ENCODE results near the gene NPC2. TPM values are rescaled to one million over a fixed set of nuclear protein-coding genes. Genes with fewer than 3 reads are reported as not detected.

The NPC2 gene
- total and polyA plus RNA-seq, 4 donors, result 76.8 to 174 (median 86.7) TPM

DNA sequence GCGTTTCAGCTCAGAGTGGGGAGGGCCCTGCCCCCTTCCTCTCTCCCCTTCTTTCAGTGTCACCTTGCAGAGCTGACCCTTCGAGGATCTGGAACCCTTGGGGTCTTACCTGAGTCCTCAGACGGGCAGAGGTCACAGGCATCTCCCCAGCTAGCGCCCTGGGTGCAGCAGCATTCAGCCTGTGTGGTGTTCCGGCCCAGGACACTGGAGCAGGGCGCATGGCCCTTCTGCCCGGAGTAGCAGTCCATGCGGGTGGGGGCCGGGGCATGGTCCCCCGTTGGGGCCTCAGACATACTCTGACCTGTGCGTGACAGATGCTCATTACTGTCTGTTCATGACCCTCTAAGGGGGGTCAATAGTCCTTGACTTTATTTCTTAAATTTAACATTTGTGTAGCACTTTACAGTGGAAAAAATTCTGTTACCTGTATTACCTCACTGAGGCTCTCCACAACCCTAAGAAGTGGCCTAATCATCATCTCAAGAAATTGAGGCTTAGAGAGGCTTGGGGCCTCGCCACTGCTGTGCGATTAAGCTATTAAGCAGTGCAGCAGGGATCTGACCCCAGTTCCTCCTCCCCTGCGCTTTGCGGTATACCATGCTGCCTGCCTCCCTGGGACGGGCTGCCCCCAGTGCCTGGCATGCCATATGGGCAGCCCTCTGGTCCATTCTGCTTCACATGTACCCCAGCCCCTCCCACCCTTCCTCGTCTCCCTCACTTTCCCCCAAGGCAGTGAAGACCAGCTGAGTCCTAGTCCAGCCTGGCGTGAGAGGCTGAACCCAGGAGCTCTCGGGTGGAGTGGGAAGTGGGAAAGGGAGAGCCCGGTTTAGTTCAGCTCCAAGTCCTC, 12.0 kb upstream of the NPC2 start:
- DNase-seq (ENCODE audit: low read depth in 4 of 6, low spot score in 6 of 6), result no peak
- 87% methylated on average over 14 of the region's 20 CpGs for WGBS (ENCODE audit: insufficient coverage)

DNA sequence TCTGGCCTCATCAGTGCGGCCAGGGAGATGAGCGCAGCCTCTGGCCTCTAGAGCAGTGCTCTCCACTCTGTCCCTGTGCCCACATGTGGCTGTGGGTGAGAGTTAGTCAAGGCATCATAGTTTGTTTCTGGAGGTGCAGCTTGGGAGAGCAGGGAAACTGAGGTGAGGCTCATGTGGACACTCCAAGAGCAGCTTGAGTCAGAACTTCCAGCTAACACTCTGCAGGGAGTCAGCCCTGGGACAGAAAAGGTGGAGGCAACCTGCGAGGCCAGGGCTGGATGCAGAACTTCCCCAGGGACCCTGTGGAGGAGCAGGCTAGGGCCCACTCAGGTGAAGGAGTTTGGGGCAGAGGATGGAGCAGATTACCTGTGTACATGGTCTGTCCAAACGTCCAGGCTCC, 11.3 kb upstream of the NPC2 start:
- Histone ChIP-seq H3K36me3 (ENCODE audit: control insufficient read depth, insufficient read depth, low read length) (peaks cover 2% of the 10 kb centered on the region), H3K27me3 (ENCODE audit: control insufficient read depth, insufficient read depth, low read length) (no peaks in the 10 kb centered on the region)
- WGBS (ENCODE audit: insufficient coverage), result 94% methylated on average over 3 of the region's 4 CpGs

More for the DNA sequence above, 12.0 kb upstream of the NPC2 start:
- peaks cover 41% of the 10 kb centered on the region for H3K4me1 ChIP-seq (ENCODE audit: control insufficient read depth, insufficient read depth, low read length)
- no peaks in the 10 kb centered on the region for H3K27me3 ChIP-seq (ENCODE audit: control insufficient read depth, insufficient read depth, low read length)
- peaks cover 2% of the 10 kb centered on the region for H3K36me3 ChIP-seq (ENCODE audit: control insufficient read depth, insufficient read depth, low read length)
- no peak overlapping the region for H3K4me3 ChIP-seq (ENCODE audit: low read depth, low read length)
- H3K9me3 ChIP-seq (ENCODE audit: control insufficient read depth, insufficient read depth, low read length), result no peaks in the 10 kb centered on the region
- H3K27ac ChIP-seq (ENCODE audit: low read depth, low read length), result no peak overlapping the region

GRCh38 chr14:74503938-74504335, 10.8 kb upstream of the NPC2 start:
- Histone ChIP-seq H3K4me1 (ENCODE audit: control insufficient read depth, insufficient read depth, low read length) (peaks cover 35% of the 10 kb centered on the region), H3K27me3 (ENCODE audit: control insufficient read depth, insufficient read depth, low read length) (no peaks in the 10 kb centered on the region), H3K9me3 (ENCODE audit: control insufficient read depth, insufficient read depth, low read length) (no peaks in the 10 kb centered on the region), H3K4me3 (ENCODE audit: low read depth, low read length) (no peak overlapping the region), H3K36me3 (ENCODE audit: control insufficient read depth, insufficient read depth, low read length) (peaks cover 2% of the 10 kb centered on the region), H3K27ac (ENCODE audit: low read depth, low read length) (no peak overlapping the region)
- DNase-seq (ENCODE audit: low read depth in 4 of 6, low spot score in 6 of 6), result no peak
- WGBS (ENCODE audit: insufficient coverage), result 93% methylated on average over 8 of the region's 12 CpGs

More for the DNA sequence above, 11.3 kb upstream of the NPC2 start:
- Histone ChIP-seq H3K27ac (ENCODE audit: low read depth, low read length) (no peak overlapping the region), H3K9me3 (ENCODE audit: control insufficient read depth, insufficient read depth, low read length) (no peaks in the 10 kb centered on the region), H3K4me1 (ENCODE audit: control insufficient read depth, insufficient read depth, low read length) (peaks cover 35% of the 10 kb centered on the region), H3K4me3 (ENCODE audit: low read depth, low read length) (no peak overlapping the region)
- no peak for DNase-seq (ENCODE audit: low read depth in 4 of 6, low spot score in 6 of 6)

- Histone ChIP-seq H3K27ac (ENCODE audit: low read depth, low read length) (no peak overlapping the region), H3K4me1 (ENCODE audit: control insufficient read depth, insufficient read depth, low read length) (peaks cover 30% of the 10 kb centered on the region), H3K4me3 (ENCODE audit: low read depth, low read length) (no peak overlapping the region), H3K27me3 (ENCODE audit: control insufficient read depth, insufficient read depth, low read length) (no peaks in the 10 kb centered on the region), H3K9me3 (ENCODE audit: control insufficient read depth, insufficient read depth, low read length) (no peaks in the 10 kb centered on the region), H3K36me3 (ENCODE audit: control insufficient read depth, insufficient read depth, low read length) (peaks cover 2% of the 10 kb centered on the region)
- WGBS (ENCODE audit: insufficient coverage), result 79% methylated on average over 12 of the region's 14 CpGs
- no peak for DNase-seq (ENCODE audit: low read depth in 4 of 6, low spot score in 6 of 6)
Observed at GRCh38 chr14:74503291-74503937, 10.3 kb upstream of the NPC2 start.

GRCh38 chr14:74502236-74503019, 9.3 kb upstream of the NPC2 start:
- Histone ChIP-seq H3K27me3 (ENCODE audit: control insufficient read depth, insufficient read depth, low read length) (no peaks in the 10 kb centered on the region), H3K4me3 (ENCODE audit: low read depth, low read length) (no peak overlapping the region), H3K27ac (ENCODE audit: low read depth, low read length) (no peak overlapping the region), H3K36me3 (ENCODE audit: control insufficient read depth, insufficient read depth, low read length) (peaks cover 2% of the 10 kb centered on the region), H3K4me1 (ENCODE audit: control insufficient read depth, insufficient read depth, low read length) (peaks cover 29% of the 10 kb centered on the region), H3K9me3 (ENCODE audit: control insufficient read depth, insufficient read depth, low read length) (no peaks in the 10 kb centered on the region)
- DNase-seq (ENCODE audit: low read depth in 4 of 6, low spot score in 6 of 6), result peak in 2 of 6 donors; percentile 61 to 79
- 93% methylated on average over 13 of the region's 21 CpGs for WGBS (ENCODE audit: insufficient coverage)

GRCh38 chr14:74501691-74502090, 8.6 kb upstream of the NPC2 start:
- no peak for DNase-seq (ENCODE audit: low read depth in 4 of 6, low spot score in 6 of 6)
- H3K4me3 ChIP-seq (ENCODE audit: low read depth, low read length), result no peak overlapping the region
- no peak overlapping the region for H3K27ac ChIP-seq (ENCODE audit: low read depth, low read length)
- H3K4me1 ChIP-seq (ENCODE audit: control insufficient read depth, insufficient read depth, low read length), result peaks cover 25% of the 10 kb centered on the region
- H3K27me3 ChIP-seq (ENCODE audit: control insufficient read depth, insufficient read depth, low read length), result no peaks in the 10 kb centered on the region
- no peaks in the 10 kb centered on the region for H3K9me3 ChIP-seq (ENCODE audit: control insufficient read depth, insufficient read depth, low read length)
- peaks cover 2% of the 10 kb centered on the region for H3K36me3 ChIP-seq (ENCODE audit: control insufficient read depth, insufficient read depth, low read length)
- 63% methylated on average over 2 of the region's 5 CpGs for WGBS (ENCODE audit: insufficient coverage)

GRCh38 chr14:74501135-74501614, 8.1 kb upstream of the NPC2 start:
- peaks cover 25% of the 10 kb centered on the region for H3K4me1 ChIP-seq (ENCODE audit: control insufficient read depth, insufficient read depth, low read length)
- 14% methylated on average over 16 of the region's 16 CpGs for WGBS (ENCODE audit: insufficient coverage)
- no peak overlapping the region for H3K27ac ChIP-seq (ENCODE audit: low read depth, low read length)
- peaks cover 2% of the 10 kb centered on the region for H3K36me3 ChIP-seq (ENCODE audit: control insufficient read depth, insufficient read depth, low read length)
- H3K27me3 ChIP-seq (ENCODE audit: control insufficient read depth, insufficient read depth, low read length), result no peaks in the 10 kb centered on the region
- no peak overlapping the region for H3K4me3 ChIP-seq (ENCODE audit: low read depth, low read length)
- DNase-seq (ENCODE audit: low read depth in 4 of 6, low spot score in 6 of 6), result peak in 5 of 6 donors; percentile 68 to 96 (median 72)
- no peaks in the 10 kb centered on the region for H3K9me3 ChIP-seq (ENCODE audit: control insufficient read depth, insufficient read depth, low read length)

- H3K27ac ChIP-seq (ENCODE audit: low read depth, low read length), result no peak overlapping the region
- H3K27me3 ChIP-seq (ENCODE audit: control insufficient read depth, insufficient read depth, low read length), result no peaks in the 10 kb centered on the region
- H3K9me3 ChIP-seq (ENCODE audit: control insufficient read depth, insufficient read depth, low read length), result no peaks in the 10 kb centered on the region
- WGBS (ENCODE audit: insufficient coverage), result 76% methylated on average over 8 of the region's 10 CpGs
- DNase-seq (ENCODE audit: low read depth in 4 of 6, low spot score in 6 of 6), result peak in 1 of 6 donors; percentile 46
- H3K4me1 ChIP-seq (ENCODE audit: control insufficient read depth, insufficient read depth, low read length), result peaks cover 25% of the 10 kb centered on the region
- H3K4me3 ChIP-seq (ENCODE audit: low read depth, low read length), result no peak overlapping the region
- H3K36me3 ChIP-seq (ENCODE audit: control insufficient read depth, insufficient read depth, low read length), result peaks cover 2% of the 10 kb centered on the region
Observed at GRCh38 chr14:74500417-74501134, 7.5 kb upstream of the NPC2 start.

- WGBS (ENCODE audit: insufficient coverage), result no CpG with 5 or more reads among the region's 2 CpGs
- H3K4me3 ChIP-seq (ENCODE audit: low read depth, low read length), result no peak overlapping the region
- peaks cover 14% of the 10 kb centered on the region for H3K27me3 ChIP-seq (ENCODE audit: control insufficient read depth, insufficient read depth, low read length)
- H3K36me3 ChIP-seq (ENCODE audit: control insufficient read depth, insufficient read depth, low read length), result no peaks in the 10 kb centered on the region
- no peaks in the 10 kb centered on the region for H3K9me3 ChIP-seq (ENCODE audit: control insufficient read depth, insufficient read depth, low read length)
- H3K27ac ChIP-seq (ENCODE audit: low read depth, low read length), result no peak overlapping the region
- peaks cover 15% of the 10 kb centered on the region for H3K4me1 ChIP-seq (ENCODE audit: control insufficient read depth, insufficient read depth, low read length)
- no peak for DNase-seq (ENCODE audit: low read depth in 4 of 6, low spot score in 6 of 6)
Observed at GRCh38 chr14:74495356-74495755, 2.3 kb upstream of the NPC2 start.
